ENCODE data around the gene SHB. TPM values are rescaled to one million over a fixed set of nuclear protein-coding genes. Genes with fewer than 3 reads are reported as not detected.

SHB gene
- total RNA-seq, 2 donors from 2014 or later = 25.2 to 29.3 TPM

DNA sequence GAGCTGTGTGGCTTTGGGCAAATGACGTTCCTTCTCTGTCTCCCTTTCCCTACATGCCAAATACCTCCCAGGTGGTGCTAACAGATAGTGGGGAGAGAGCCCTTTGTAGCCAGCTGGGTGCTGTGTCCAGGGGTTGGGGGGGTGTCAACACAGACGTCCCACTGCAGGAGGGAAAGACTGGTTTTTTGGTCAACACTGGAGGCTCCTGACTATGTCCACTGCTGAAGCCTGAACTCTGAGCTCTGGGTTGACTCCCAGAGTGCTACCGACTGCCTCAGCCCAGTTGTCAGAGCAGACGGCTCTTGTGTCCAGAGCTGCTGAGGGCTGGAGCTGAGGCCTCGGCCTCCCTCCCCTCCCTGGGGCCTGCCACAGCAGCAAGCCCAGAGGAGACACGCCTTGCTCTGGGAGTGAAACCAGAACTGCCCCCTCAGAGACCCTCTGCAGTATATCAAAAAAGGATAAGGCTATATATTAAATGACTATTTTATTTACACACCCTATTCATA lies 150.3 kb downstream of the SHB start:
- Histone ChIP-seq H3K9me3 (no peaks in the 10 kb centered on the region), H3K27me3 (no peaks in the 10 kb centered on the region), H3K27ac (peak overlapping the region in 2 of 4 donors; percentile 5 to 25), H3K4me1 (peaks cover 47% of the 10 kb centered on the region), H3K36me3 (replicated peaks in 1 of 2; ENCODE audit: insufficient read depth in 1 of 2, low read depth in 2 of 2) (peaks cover 0 to 2% of the 10 kb centered on the region in 2 donors), H3K4me3 (no peak overlapping the region)
- WGBS, 2 donors = 75 to 88% methylated on average over 4 to 6 of the region's 6 CpGs
- DNase-seq = no peak
- TF ChIP-seq, protein P1, sequence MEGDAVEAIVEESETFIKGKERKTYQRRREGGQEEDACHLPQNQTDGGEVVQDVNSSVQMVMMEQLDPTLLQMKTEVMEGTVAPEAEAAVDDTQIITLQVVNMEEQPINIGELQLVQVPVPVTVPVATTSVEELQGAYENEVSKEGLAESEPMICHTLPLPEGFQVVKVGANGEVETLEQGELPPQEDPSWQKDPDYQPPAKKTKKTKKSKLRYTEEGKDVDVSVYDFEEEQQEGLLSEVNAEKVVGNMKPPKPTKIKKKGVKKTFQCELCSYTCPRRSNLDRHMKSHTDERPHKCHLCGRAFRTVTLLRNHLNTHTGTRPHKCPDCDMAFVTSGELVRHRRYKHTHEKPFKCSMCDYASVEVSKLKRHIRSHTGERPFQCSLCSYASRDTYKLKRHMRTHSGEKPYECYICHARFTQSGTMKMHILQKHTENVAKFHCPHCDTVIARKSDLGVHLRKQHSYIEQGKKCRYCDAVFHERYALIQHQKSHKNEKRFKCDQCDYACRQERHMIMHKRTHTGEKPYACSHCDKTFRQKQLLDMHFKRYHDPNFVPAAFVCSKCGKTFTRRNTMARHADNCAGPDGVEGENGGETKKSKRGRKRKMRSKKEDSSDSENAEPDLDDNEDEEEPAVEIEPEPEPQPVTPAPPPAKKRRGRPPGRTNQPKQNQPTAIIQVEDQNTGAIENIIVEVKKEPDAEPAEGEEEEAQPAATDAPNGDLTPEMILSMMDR (IDR thresholded peaks at IDR 0.05) = no peak
- no peak for TF ChIP-seq POLR2A (IDR thresholded peaks at IDR 0.05)
- intact Hi-C loops (cut with DNase I) = loop anchor here (10.0 kb wide), 1 partner anchor 174 kb away; no protein-coding TSS in a partner anchor
- no peak for ATAC-seq

DNA sequence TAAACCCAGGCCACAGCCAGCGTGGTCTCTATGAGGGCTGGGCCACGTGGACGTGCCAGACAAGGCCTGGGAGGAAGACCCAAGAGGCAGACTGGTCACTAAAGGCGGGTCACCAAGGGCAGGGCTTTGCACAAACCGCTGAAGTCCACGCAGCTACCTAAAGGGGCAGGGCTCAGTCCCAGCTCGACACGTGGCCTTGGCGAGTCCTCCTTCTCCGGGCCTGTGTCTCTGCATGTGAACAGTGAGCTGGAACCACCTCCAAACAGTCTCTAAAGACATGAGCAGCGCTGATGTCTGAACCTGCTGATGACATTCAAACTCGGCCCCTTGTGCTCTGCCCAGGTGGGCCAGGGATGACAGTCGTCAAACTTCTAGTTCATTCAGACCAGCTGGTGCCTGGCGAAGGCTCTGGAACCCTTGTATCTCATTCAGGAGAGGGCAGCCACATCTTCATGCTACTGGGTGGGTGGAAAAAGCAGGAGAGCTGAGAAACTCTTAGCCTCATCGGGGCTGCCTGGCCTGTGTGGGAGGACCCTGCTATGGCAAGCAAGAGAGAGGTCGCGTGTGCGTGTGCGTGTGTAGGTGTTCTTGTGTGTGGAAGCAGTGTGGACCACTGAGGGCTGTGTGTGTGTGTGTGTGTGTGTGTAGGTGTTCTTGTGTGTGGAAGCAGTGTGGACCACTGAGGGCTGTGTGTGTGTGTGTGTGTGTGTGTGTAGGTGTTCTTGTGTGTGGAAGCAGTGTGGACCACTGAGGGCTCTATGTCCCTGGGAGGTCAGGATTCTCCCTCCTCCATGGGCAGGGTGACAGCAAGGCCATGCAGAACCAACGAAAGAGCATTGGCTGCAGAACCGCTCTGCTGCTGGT lies 151.0 kb downstream of the SHB start:
- no peak for TF ChIP-seq POLR2A (IDR thresholded peaks at IDR 0.05)
- TF ChIP-seq, protein P1 (IDR thresholded peaks at IDR 0.05) = no peak
- no peaks in the 10 kb centered on the region for H3K27me3 ChIP-seq
- intact Hi-C loops (cut with DNase I) = loop anchor here (10.0 kb wide), 1 partner anchor 173 kb away; no protein-coding TSS in a partner anchor
- peak overlapping the region in 3 of 4 donors; percentile 46 to 71 (median 60) for H3K27ac ChIP-seq
- WGBS, 2 donors = 83 to 87% methylated on average over 17 to 20 of the region's 21 CpGs
- peaks cover 44% of the 10 kb centered on the region for H3K4me1 ChIP-seq
- H3K4me3 ChIP-seq = no peak overlapping the region
- DNase-seq (peak in 1 of 4 donors; percentile 16), ATAC-seq (no peak)
- H3K9me3 ChIP-seq = no peaks in the 10 kb centered on the region
- peaks cover 0 to 2% of the 10 kb centered on the region in 2 donors for H3K36me3 ChIP-seq (replicated peaks in 1 of 2; ENCODE audit: insufficient read depth in 1 of 2, low read depth in 2 of 2)

DNA sequence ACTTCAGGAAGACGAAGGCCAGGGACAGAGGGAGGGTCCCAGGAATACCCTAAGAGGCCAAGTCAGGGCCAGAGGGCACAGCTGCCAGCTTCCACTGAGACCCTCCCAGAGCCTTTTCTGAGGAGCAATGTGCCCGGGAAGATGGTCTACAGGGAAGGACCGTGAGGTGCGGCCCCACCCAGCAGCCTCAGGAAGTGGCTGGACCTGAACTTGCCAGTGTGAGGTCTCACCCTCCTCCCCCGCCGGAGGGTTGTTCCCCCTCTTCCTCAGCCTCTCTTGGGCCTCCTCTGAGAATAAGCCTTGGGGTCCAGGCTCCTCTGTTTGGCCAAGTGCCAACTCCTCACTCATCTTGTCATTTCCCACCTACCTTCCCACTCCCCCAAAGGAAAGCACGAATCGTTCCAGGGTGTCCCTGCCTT lies 151.7 kb downstream of the SHB start:
- Histone ChIP-seq H3K4me3 (no peak overlapping the region), H3K9me3 (no peaks in the 10 kb centered on the region)
- ATAC-seq = no peak

DNA sequence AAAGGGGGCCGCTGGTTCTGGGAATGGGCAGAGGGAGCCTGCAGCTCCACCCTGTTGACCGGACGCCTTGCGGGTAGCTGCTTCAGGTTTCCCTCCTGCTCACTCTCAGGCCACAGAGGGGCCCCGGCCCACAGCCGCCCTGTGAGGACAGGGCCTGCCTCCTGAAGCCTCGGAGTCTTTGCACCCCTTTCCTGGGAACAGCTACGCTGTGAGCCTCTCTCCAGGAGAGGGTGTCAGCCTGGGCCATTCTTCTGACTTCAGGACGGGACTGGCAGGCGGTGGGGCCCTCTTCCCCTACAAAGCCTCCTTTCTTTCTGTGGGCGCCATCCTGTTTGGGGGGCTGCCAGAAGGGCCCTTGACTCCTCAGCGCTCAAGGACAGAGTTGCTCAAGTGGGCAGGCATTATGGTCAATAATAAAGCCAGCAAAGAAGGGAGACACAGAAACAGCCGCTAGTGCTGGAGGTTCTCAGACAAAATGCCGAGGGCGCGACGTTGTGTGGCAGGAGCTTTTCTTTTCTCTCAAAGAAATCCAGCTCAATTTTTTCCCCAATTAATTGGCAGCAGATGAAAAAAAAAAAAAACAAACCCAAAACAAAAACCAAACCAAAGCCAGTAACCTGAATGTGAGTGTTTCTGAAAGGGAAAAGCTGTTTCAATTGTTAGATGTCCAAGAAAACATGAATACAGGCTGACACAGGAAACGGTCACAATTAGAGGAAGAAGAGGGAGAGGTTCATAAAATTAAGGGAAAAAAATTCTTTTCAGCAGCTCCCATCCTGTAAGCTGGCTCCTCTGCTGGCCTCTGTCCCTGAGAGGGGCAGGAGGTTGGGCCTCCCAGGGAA lies 152.3 kb downstream of the SHB start:
- Histone ChIP-seq H3K27me3 (no peaks in the 10 kb centered on the region), H3K4me3 (no peak overlapping the region), H3K4me1 (peaks cover 30% of the 10 kb centered on the region), H3K9me3 (no peaks in the 10 kb centered on the region), H3K36me3 (replicated peaks in 1 of 2; ENCODE audit: insufficient read depth in 1 of 2, low read depth in 2 of 2) (peaks cover 0 to 2% of the 10 kb centered on the region in 2 donors), H3K27ac (peak overlapping the region in 3 of 4 donors; percentile 46 to 71 (median 60))
- ATAC-seq (no peak), DNase-seq (no peak)
- TF ChIP-seq, protein P1 (IDR thresholded peaks at IDR 0.05) = no peak
- no peak for TF ChIP-seq POLR2A (IDR thresholded peaks at IDR 0.05)
- intact Hi-C loops (cut with DNase I) = loop anchor here (10.0 kb wide), 1 partner anchor 172 kb away; no protein-coding TSS in a partner anchor
- WGBS, 2 donors = 71 to 76% methylated on average over 15 to 18 of the region's 18 CpGs

More for the DNA sequence above, 151.7 kb downstream of the SHB start:
- 67 to 82% methylated on average over 6 to 8 of the region's 8 CpGs for WGBS, 2 donors
- intact Hi-C loops (cut with DNase I) = loop anchor here (10.0 kb wide), 1 partner anchor 173 kb away; no protein-coding TSS in a partner anchor
- Histone ChIP-seq H3K27me3 (no peaks in the 10 kb centered on the region), H3K36me3 (replicated peaks in 1 of 2; ENCODE audit: insufficient read depth in 1 of 2, low read depth in 2 of 2) (peaks cover 0 to 2% of the 10 kb centered on the region in 2 donors), H3K4me1 (peaks cover 36% of the 10 kb centered on the region), H3K27ac (peak overlapping the region in 3 of 4 donors; percentile 46 to 71 (median 60))
- peak in 1 of 4 donors; percentile 16 for DNase-seq
- TF ChIP-seq POLR2A (IDR thresholded peaks at IDR 0.05) = no peak
- TF ChIP-seq, protein P1 (IDR thresholded peaks at IDR 0.05) = no peak

Data from body of pancreas (tissue), 4 donors.